ENCODE results near the gene PSMG1.
"Not testable (repeated sequence)": the region's sequence is repeated elsewhere in the genome, so short reads cannot be mapped to it uniquely, and the experiment has no call there.

Gene PSMG1

GRCh38 chr21:39168800-39169199 is 14.5 kb downstream of the PSMG1 start:
- no peak for TF ChIP-seq JUND (IDR thresholded peaks at IDR 0.05; ENCODE audit: low read depth)
- in situ Hi-C loops (cut with HindIII; ENCODE audit: low pct_unique_long_range_greater_than_20kb, low sequenced_read_pairs): no loop called here

GRCh38 chr21:39164523-39164922 is 18.7 kb downstream of the PSMG1 start:
- DNase-seq (ENCODE audit: low read depth in 1 of 2, low spot score in 1 of 2): no peak
- in situ Hi-C loops (cut with HindIII; ENCODE audit: low pct_unique_long_range_greater_than_20kb, low sequenced_read_pairs): no loop called here
- no peak for TF ChIP-seq JUND (IDR thresholded peaks at IDR 0.05; ENCODE audit: low read depth)

More at GRCh38 chr21:39168800-39169199, 14.5 kb downstream of the PSMG1 start:
- no peak for DNase-seq (ENCODE audit: low read depth in 1 of 2, low spot score in 1 of 2)

GRCh38 chr21:39161064-39161463 is 22.2 kb downstream of the PSMG1 start:
- TF ChIP-seq JUND (IDR thresholded peaks at IDR 0.05; ENCODE audit: low read depth): no peak
- in situ Hi-C loops (cut with HindIII; ENCODE audit: low pct_unique_long_range_greater_than_20kb, low sequenced_read_pairs): no loop called here
- no peak for DNase-seq (ENCODE audit: low read depth in 1 of 2, low spot score in 1 of 2)

GRCh38 chr21:39159342-39160063 is 23.7 kb downstream of the PSMG1 start:
- DNase-seq (ENCODE audit: low read depth in 1 of 2, low spot score in 1 of 2): no peak
- in situ Hi-C loops (cut with HindIII; ENCODE audit: low pct_unique_long_range_greater_than_20kb, low sequenced_read_pairs): no loop called here
- no peak for TF ChIP-seq JUND (IDR thresholded peaks at IDR 0.05; ENCODE audit: low read depth)

- DNase-seq (ENCODE audit: low read depth in 1 of 2, low spot score in 1 of 2); in situ Hi-C loops (cut with HindIII; ENCODE audit: low pct_unique_long_range_greater_than_20kb, low sequenced_read_pairs): not testable (repeated sequence)
Observed at GRCh38 chr21:39157241-39157640, 26.0 kb downstream of the PSMG1 start.

GRCh38 chr21:39156024-39156423 is 27.2 kb downstream of the PSMG1 start:
- DNase-seq (ENCODE audit: low read depth in 1 of 2, low spot score in 1 of 2): no peak
- no peak for TF ChIP-seq JUND (IDR thresholded peaks at IDR 0.05; ENCODE audit: low read depth)
- in situ Hi-C loops (cut with HindIII; ENCODE audit: low pct_unique_long_range_greater_than_20kb, low sequenced_read_pairs): no loop called here

- no peak for TF ChIP-seq JUND (IDR thresholded peaks at IDR 0.05; ENCODE audit: low read depth)
- in situ Hi-C loops (cut with HindIII; ENCODE audit: low pct_unique_long_range_greater_than_20kb, low sequenced_read_pairs): no loop called here
- DNase-seq (ENCODE audit: low read depth in 1 of 2, low spot score in 1 of 2): no peak
Observed at GRCh38 chr21:39155578-39155977, 27.7 kb downstream of the PSMG1 start.

GRCh38 chr21:39153842-39154241 is 29.4 kb downstream of the PSMG1 start:
- no peak for TF ChIP-seq JUND (IDR thresholded peaks at IDR 0.05; ENCODE audit: low read depth)
- DNase-seq (ENCODE audit: low read depth in 1 of 2, low spot score in 1 of 2): no peak
- in situ Hi-C loops (cut with HindIII; ENCODE audit: low pct_unique_long_range_greater_than_20kb, low sequenced_read_pairs): no loop called here

GRCh38 chr21:39153373-39153772 is 29.9 kb downstream of the PSMG1 start:
- peak in 1 of 2 experiments; percentile 61 for DNase-seq (ENCODE audit: low read depth in 1 of 2, low spot score in 1 of 2)
- in situ Hi-C loops (cut with HindIII; ENCODE audit: low pct_unique_long_range_greater_than_20kb, low sequenced_read_pairs): no loop called here
- TF ChIP-seq JUND (IDR thresholded peaks at IDR 0.05; ENCODE audit: low read depth): no peak

- no peak for DNase-seq (ENCODE audit: low read depth in 1 of 2, low spot score in 1 of 2)
- TF ChIP-seq JUND (IDR thresholded peaks at IDR 0.05; ENCODE audit: low read depth): no peak
- in situ Hi-C loops (cut with HindIII; ENCODE audit: low pct_unique_long_range_greater_than_20kb, low sequenced_read_pairs): no loop called here
Observed at GRCh38 chr21:39152271-39152670, 31.0 kb downstream of the PSMG1 start.

- no peak for TF ChIP-seq JUND (IDR thresholded peaks at IDR 0.05; ENCODE audit: low read depth)
- no peak for DNase-seq (ENCODE audit: low read depth in 1 of 2, low spot score in 1 of 2)
- in situ Hi-C loops (cut with HindIII; ENCODE audit: low pct_unique_long_range_greater_than_20kb, low sequenced_read_pairs): no loop called here
Observed at GRCh38 chr21:39150877-39151276, 32.4 kb downstream of the PSMG1 start.

- in situ Hi-C loops (cut with HindIII; ENCODE audit: low pct_unique_long_range_greater_than_20kb, low sequenced_read_pairs): no loop called here
- TF ChIP-seq JUND (IDR thresholded peaks at IDR 0.05; ENCODE audit: low read depth): no peak
- no peak for DNase-seq (ENCODE audit: low read depth in 1 of 2, low spot score in 1 of 2)
Observed at GRCh38 chr21:39150316-39150715, 32.9 kb downstream of the PSMG1 start.

GRCh38 chr21:39149882-39150281 is 33.4 kb downstream of the PSMG1 start:
- TF ChIP-seq JUND (IDR thresholded peaks at IDR 0.05; ENCODE audit: low read depth): no peak
- DNase-seq (ENCODE audit: low read depth in 1 of 2, low spot score in 1 of 2): no peak
- in situ Hi-C loops (cut with HindIII; ENCODE audit: low pct_unique_long_range_greater_than_20kb, low sequenced_read_pairs): no loop called here

- no peak for DNase-seq (ENCODE audit: low read depth in 1 of 2, low spot score in 1 of 2)
- in situ Hi-C loops (cut with HindIII; ENCODE audit: low pct_unique_long_range_greater_than_20kb, low sequenced_read_pairs): no loop called here
- TF ChIP-seq JUND (IDR thresholded peaks at IDR 0.05; ENCODE audit: low read depth): no peak
Observed at GRCh38 chr21:39148975-39149374, 34.3 kb downstream of the PSMG1 start.
